Hepatocyte (in vitro differentiated cells): ENCODE results near the gene DNAL4.

Experiments used
- CTCF ChIP-seq: fragments of 200-600 bp; sonication (generic); IDR thresholded peaks from 2 replicates; pipeline ENCODE4 v1.5.1; 2016; ENCODE audit warnings: antibody characterized with exemption, mild to moderate bottlenecking; ENCODE audit not compliant: poor library complexity
- EZH2phosphoT487 ChIP-seq: fragments of 200-600 bp; sonication (generic); IDR thresholded peaks from one replicate; pipeline ENCODE4 v1.6.1; 2018; ENCODE audit warnings: antibody characterized with exemption, mild to moderate bottlenecking, low read depth, moderate library complexity; ENCODE audit not compliant: unreplicated experiment, severe bottlenecking

GRCh38 chr22:38815842-38816241, 21.9 kb upstream of the DNAL4 start:
- no peak for TF ChIP-seq CTCF
- no peak for TF ChIP-seq EZH2phosphoT487
